SK-N-SH treated with all-trans-retinoic acid at 6 μM for 48 hours (cell line): ENCODE results near the gene MITF.

Experiments
- ESRRG ChIP-seq: fragments of 250-450 bp; sonication (Bioruptor Pico); IDR thresholded peaks from 2 replicates; pipeline ENCODE4 v1.6.1; 2021; ENCODE audit warnings: mild to moderate bottlenecking
- GLIS3 ChIP-seq: fragments of 250-450 bp; sonication (Bioruptor Pico); IDR thresholded peaks from 2 replicates; pipeline ENCODE4 v1.5.0; 2020; ENCODE audit warnings: mild to moderate bottlenecking, moderate library complexity
- OSR1 ChIP-seq: fragments of 250-450 bp; sonication (Bioruptor Pico); IDR thresholded peaks from 2 replicates; pipeline ENCODE4 v1.8.0; 2022; ENCODE audit warnings: moderate library complexity, mild to moderate bottlenecking, inconsistent platforms
- PATZ1 ChIP-seq: fragments of 250-450 bp; sonication (Bioruptor Pico); IDR thresholded peaks from 2 replicates; pipeline ENCODE4 v1.8.0; 2020; ENCODE audit warnings: mild to moderate bottlenecking, moderate library complexity, borderline replicate concordance
- POU6F1 ChIP-seq: fragments of 250-450 bp; sonication (Bioruptor Pico); IDR thresholded peaks from 2 replicates; pipeline ENCODE4 v1.8.0; 2021; ENCODE audit warnings: low read depth, mild to moderate bottlenecking, moderate library complexity, borderline replicate concordance
- TCF4 ChIP-seq: fragments of 250-450 bp; sonication (Bioruptor Pico); IDR thresholded peaks from 2 replicates; pipeline ENCODE4 v1.8.0; 2021; ENCODE audit warnings: mild to moderate bottlenecking, moderate library complexity, borderline replicate concordance
- ZFP3 ChIP-seq: fragments of 250-450 bp; sonication (Bioruptor Pico); IDR thresholded peaks from 2 replicates; pipeline ENCODE4 v1.5.0; 2020; ENCODE audit warnings: mild to moderate bottlenecking, moderate library complexity

GRCh38 chr3:69871868-69872267, 132.6 kb downstream of the MITF start:
- TF ChIP-seq TCF4 = no peak
- no peak for TF ChIP-seq ESRRG (CRISPR knock-in tag)
- no peak for TF ChIP-seq POU6F1 (CRISPR knock-in tag)
- no peak for TF ChIP-seq ZFP3 (CRISPR knock-in tag)
- TF ChIP-seq OSR1 (CRISPR knock-in tag) = no peak
- TF ChIP-seq GLIS3 (CRISPR knock-in tag) = no peak
- no peak for TF ChIP-seq PATZ1
